ENCODE results near the gene USH1C.

DNA sequence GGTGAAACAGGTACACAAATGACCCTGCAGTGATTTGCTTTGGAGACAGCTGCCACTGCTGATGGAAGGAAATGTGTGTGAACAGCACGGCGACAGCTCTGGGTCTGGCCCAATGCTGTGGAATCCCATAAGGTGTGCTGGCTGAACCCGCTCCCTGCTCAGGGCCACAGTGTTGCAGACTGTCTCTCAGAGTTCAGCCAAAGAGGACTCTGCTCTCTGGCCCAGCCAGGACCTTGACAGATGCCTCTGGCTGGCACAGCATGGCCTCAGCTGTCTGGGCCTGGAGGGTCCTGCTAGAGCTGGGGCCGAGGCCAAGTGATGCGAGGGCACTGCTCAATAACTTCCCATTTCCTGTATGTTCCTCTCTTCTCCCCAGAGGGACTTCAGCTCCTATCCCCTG lies 62.3 kb downstream of the USH1C start:
- TF ChIP-seq, protein P1, sequence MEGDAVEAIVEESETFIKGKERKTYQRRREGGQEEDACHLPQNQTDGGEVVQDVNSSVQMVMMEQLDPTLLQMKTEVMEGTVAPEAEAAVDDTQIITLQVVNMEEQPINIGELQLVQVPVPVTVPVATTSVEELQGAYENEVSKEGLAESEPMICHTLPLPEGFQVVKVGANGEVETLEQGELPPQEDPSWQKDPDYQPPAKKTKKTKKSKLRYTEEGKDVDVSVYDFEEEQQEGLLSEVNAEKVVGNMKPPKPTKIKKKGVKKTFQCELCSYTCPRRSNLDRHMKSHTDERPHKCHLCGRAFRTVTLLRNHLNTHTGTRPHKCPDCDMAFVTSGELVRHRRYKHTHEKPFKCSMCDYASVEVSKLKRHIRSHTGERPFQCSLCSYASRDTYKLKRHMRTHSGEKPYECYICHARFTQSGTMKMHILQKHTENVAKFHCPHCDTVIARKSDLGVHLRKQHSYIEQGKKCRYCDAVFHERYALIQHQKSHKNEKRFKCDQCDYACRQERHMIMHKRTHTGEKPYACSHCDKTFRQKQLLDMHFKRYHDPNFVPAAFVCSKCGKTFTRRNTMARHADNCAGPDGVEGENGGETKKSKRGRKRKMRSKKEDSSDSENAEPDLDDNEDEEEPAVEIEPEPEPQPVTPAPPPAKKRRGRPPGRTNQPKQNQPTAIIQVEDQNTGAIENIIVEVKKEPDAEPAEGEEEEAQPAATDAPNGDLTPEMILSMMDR (IDR thresholded peaks at IDR 0.05) = no peak
- TF ChIP-seq POLR2A (IDR thresholded peaks at IDR 0.05) = no peak

Measured in testis (tissue), 2 donors.